ENCODE results near the gene KAZN.

The KAZN gene

DNA sequence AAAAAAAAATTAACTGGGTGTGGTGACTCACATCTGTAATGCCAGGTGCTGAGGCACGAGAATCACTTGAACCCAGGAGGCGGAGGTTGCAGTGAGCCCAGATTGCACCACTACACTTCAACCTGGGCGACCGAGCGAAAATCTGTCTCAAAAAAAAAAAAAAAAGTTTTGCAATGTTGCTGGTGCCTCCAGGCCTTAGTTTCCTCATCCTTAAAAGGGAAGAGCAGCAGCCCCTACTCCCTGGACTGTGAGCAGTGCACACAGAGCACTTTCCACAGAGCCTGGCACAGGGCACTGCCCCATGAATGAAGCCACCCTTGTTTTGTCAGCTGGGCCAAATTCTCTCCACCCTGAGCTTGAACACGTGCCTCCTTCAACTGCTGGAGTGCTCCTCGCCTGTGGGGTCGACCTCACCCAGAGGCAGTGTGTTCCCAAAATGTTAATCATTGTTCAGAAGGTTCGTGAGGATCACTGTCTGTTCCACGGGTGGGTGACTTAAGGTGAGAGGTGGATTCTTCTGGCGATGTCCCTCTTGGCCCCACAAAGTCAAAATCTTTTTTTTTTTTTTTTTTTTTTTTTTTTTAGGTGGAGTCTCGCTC, 402.9 kb downstream of the KAZN start:
- no peak for ATAC-seq
- TF ChIP-seq ZFP3 (CRISPR knock-in tag; IDR thresholded peaks at IDR 0.05) (no peak), OSR1 (CRISPR knock-in tag; IDR thresholded peaks at IDR 0.05) (no peak), PPARA (CRISPR knock-in tag; IDR thresholded peaks at IDR 0.05; ENCODE audit: borderline replicate concordance) (no peak), ZNF8 (CRISPR knock-in tag; IDR thresholded peaks at IDR 0.05) (no peak), ESRRG (CRISPR knock-in tag; IDR thresholded peaks at IDR 0.05) (no peak), GLIS3 (CRISPR knock-in tag; IDR thresholded peaks at IDR 0.05) (no peak), TSHZ2 (CRISPR knock-in tag; IDR thresholded peaks at IDR 0.05) (no peak), TCF4 (CRISPR knock-in tag; IDR thresholded peaks at IDR 0.05; ENCODE audit: borderline replicate concordance) (no peak), ZNF565 (CRISPR knock-in tag; conservative IDR thresholded peaks at IDR 0.05; ENCODE audit: low read depth) (no peak)
- TF ChIP-seq, protein P1, sequence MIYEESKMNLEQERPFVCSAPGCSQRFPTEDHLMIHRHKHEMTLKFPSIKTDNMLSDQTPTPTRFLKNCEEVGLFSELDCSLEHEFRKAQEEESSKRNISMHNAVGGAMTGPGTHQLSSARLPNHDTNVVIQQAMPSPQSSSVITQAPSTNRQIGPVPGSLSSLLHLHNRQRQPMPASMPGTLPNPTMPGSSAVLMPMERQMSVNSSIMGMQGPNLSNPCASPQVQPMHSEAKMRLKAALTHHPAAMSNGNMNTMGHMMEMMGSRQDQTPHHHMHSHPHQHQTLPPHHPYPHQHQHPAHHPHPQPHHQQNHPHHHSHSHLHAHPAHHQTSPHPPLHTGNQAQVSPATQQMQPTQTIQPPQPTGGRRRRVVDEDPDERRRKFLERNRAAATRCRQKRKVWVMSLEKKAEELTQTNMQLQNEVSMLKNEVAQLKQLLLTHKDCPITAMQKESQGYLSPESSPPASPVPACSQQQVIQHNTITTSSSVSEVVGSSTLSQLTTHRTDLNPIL (CRISPR knock-in tag; IDR thresholded peaks at IDR 0.05; ENCODE audit: low read depth): no peak
- TF ChIP-seq, protein P2, sequence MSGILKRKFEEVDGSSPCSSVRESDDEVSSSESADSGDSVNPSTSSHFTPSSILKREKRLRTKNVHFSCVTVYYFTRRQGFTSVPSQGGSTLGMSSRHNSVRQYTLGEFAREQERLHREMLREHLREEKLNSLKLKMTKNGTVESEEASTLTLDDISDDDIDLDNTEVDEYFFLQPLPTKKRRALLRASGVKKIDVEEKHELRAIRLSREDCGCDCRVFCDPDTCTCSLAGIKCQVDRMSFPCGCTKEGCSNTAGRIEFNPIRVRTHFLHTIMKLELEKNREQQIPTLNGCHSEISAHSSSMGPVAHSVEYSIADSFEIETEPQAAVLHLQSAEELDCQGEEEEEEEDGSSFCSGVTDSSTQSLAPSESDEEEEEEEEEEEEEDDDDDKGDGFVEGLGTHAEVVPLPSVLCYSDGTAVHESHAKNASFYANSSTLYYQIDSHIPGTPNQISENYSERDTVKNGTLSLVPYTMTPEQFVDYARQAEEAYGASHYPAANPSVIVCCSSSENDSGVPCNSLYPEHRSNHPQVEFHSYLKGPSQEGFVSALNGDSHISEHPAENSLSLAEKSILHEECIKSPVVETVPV (CRISPR knock-in tag; IDR thresholded peaks at IDR 0.05): no peak

- TF ChIP-seq ZNF565 (CRISPR knock-in tag; conservative IDR thresholded peaks at IDR 0.05; ENCODE audit: low read depth) (no peak), ZFP30 (CRISPR knock-in tag; IDR thresholded peaks at IDR 0.05) (no peak), ARNTL (CRISPR knock-in tag; IDR thresholded peaks at IDR 0.05; ENCODE audit: borderline replicate concordance, low read depth) (no peak), OSR1 (CRISPR knock-in tag; IDR thresholded peaks at IDR 0.05) (no peak), ZNF8 (CRISPR knock-in tag; IDR thresholded peaks at IDR 0.05) (no peak), ZC3H10 (CRISPR knock-in tag; IDR thresholded peaks at IDR 0.05) (no peak), RARB (CRISPR knock-in tag; IDR thresholded peaks at IDR 0.05) (no peak), ESRRG (CRISPR knock-in tag; IDR thresholded peaks at IDR 0.05) (no peak), TOX (CRISPR knock-in tag; IDR thresholded peaks at IDR 0.05; ENCODE audit: borderline replicate concordance) (no peak), TSHZ2 (CRISPR knock-in tag; IDR thresholded peaks at IDR 0.05) (no peak), ZFP3 (CRISPR knock-in tag; IDR thresholded peaks at IDR 0.05) (no peak), BACH2 (CRISPR knock-in tag; IDR thresholded peaks at IDR 0.05; ENCODE audit: borderline replicate concordance) (no peak), TCF4 (CRISPR knock-in tag; IDR thresholded peaks at IDR 0.05; ENCODE audit: borderline replicate concordance) (no peak), ZNF70 (CRISPR knock-in tag; IDR thresholded peaks at IDR 0.05) (no peak), SNAI2 (CRISPR knock-in tag; IDR thresholded peaks at IDR 0.05) (no peak)
- TF ChIP-seq, protein P3, sequence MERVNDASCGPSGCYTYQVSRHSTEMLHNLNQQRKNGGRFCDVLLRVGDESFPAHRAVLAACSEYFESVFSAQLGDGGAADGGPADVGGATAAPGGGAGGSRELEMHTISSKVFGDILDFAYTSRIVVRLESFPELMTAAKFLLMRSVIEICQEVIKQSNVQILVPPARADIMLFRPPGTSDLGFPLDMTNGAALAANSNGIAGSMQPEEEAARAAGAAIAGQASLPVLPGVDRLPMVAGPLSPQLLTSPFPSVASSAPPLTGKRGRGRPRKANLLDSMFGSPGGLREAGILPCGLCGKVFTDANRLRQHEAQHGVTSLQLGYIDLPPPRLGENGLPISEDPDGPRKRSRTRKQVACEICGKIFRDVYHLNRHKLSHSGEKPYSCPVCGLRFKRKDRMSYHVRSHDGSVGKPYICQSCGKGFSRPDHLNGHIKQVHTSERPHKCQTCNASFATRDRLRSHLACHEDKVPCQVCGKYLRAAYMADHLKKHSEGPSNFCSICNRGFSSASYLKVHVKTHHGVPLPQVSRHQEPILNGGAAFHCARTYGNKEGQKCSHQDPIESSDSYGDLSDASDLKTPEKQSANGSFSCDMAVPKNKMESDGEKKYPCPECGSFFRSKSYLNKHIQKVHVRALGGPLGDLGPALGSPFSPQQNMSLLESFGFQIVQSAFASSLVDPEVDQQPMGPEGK (CRISPR knock-in tag; IDR thresholded peaks at IDR 0.05; ENCODE audit: borderline replicate concordance): no peak
- TF ChIP-seq, protein P2 (CRISPR knock-in tag; IDR thresholded peaks at IDR 0.05): no peak
- TF ChIP-seq, protein P1 (CRISPR knock-in tag; IDR thresholded peaks at IDR 0.05; ENCODE audit: low read depth): no peak
- no peak for ATAC-seq
Measured at GRCh38 chr1:15002325-15002724, 403.8 kb downstream of the KAZN start.
